ENCODE measurements around the gene C1orf159. TPM values are rescaled to one million over a fixed set of nuclear protein-coding genes. Genes with fewer than 3 reads are reported as not detected.

The C1orf159 gene
- total and polyA plus RNA-seq, 2 donors (not counting 1 experiment from before 2014, with no cell fraction given), result 23.0 to 25.6 TPM

DNA sequence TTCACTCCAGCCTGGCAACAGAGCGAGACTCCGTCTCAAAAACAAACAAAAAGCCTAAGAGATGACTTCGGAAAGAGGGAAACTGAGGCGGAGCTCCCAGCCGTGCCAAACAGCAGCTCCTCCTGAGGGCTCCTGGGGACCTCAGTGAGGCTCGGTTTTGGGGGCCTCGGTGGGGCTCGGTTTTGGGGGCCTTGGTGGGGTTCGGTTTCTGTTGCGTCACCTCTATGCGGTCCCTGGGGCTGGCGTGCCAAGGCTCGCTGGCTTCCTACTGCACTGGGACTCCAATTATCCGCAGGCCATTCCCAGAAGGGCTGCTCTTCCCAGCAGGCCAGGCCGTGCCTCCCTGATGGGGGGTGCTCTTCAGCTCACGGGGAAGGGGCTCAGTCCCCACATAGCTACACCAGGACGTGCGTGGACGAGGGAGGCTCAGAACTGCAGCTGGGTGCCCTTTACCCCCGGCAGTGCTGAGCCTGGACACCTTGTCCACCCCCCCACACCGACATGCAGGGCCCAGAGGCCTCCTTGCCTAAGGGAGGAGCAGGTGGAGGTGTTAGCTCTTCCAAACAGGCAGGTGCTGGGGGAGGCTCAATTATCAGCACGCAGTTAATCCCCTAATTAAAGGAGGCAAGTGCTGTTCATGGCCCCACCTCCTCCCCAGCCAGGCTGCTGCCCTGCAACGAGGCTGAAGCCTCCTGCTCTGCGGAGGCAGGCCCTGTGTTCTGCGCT is 5.1 kb upstream of the C1orf159 start:
- ChIA-PET POLR2A (interaction anchor here (1.5 to 2.5 kb wide), 6 partner anchors 16 to 170 kb away, joined by 4 to 27 read pairs (median 8); no protein-coding TSS in a partner anchor), CTCF (interaction anchor here (0.5 to 4.9 kb wide), 28 partner anchors 9 to 251 kb away, joined by 3 to 151 read pairs (median 5); partner anchors contain the start of genes TNFRSF18 and TTLL10)
- peaks cover 30 to 38% of the 10 kb centered on the region in 2 donors for H3K4me1 ChIP-seq (ENCODE audit: control insufficient read depth in 2 of 2, insufficient read depth in 2 of 2, low read length in 2 of 2)
- H3K4me3 ChIP-seq (ENCODE audit: control extremely low read depth in 1 of 5, extremely low read depth in 1 of 5, insufficient read depth in 1 of 5, low read depth in 2 of 5, low read length in 4 of 5), result no peak overlapping the region
- H3K79me2 ChIP-seq (ENCODE audit: control insufficient read depth, insufficient read depth, low read length), result no peaks in the 10 kb centered on the region
- no peak overlapping the region for H3K27ac ChIP-seq (ENCODE audit: low read length in 2 of 2)
- Mint-ChIP-seq H3K27me3 (peaks cover 9% of the 10 kb centered on the region), H3K9me3 (ENCODE audit: insufficient read depth) (no peaks in the 10 kb centered on the region), H3K27ac (no peak overlapping the region), H3K4me1 (peaks cover 24% of the 10 kb centered on the region), H3K4me3 (no peak overlapping the region)
- TF ChIP-seq, protein P1, sequence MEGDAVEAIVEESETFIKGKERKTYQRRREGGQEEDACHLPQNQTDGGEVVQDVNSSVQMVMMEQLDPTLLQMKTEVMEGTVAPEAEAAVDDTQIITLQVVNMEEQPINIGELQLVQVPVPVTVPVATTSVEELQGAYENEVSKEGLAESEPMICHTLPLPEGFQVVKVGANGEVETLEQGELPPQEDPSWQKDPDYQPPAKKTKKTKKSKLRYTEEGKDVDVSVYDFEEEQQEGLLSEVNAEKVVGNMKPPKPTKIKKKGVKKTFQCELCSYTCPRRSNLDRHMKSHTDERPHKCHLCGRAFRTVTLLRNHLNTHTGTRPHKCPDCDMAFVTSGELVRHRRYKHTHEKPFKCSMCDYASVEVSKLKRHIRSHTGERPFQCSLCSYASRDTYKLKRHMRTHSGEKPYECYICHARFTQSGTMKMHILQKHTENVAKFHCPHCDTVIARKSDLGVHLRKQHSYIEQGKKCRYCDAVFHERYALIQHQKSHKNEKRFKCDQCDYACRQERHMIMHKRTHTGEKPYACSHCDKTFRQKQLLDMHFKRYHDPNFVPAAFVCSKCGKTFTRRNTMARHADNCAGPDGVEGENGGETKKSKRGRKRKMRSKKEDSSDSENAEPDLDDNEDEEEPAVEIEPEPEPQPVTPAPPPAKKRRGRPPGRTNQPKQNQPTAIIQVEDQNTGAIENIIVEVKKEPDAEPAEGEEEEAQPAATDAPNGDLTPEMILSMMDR (IDR thresholded peaks at IDR 0.05), result no peak
- no peak for TF ChIP-seq EZH2 (IDR thresholded peaks at IDR 0.05; ENCODE audit: borderline replicate concordance, insufficient read depth, low read depth, low read length, poor library complexity, severe bottlenecking)
- H3K9me3 ChIP-seq (ENCODE audit: control extremely low read depth in 1 of 3, control insufficient read depth in 2 of 3, insufficient read depth in 1 of 3, low read length in 2 of 3), result peaks cover 0 to 17% (median 0%) of the 10 kb centered on the region in 3 donors
- no peak overlapping the region for H2AFZ ChIP-seq (ENCODE audit: insufficient read depth, low read depth, low read length, poor library complexity, severe bottlenecking)
- H3K36me3 ChIP-seq (replicated peaks in 1 of 2; ENCODE audit: control extremely low read depth in 1 of 2, control insufficient read depth in 1 of 2, extremely low read depth in 1 of 2, insufficient read depth in 2 of 2, low read length in 1 of 2), result no peaks in the 10 kb centered on the region
- no peaks in the 10 kb centered on the region for H4K20me1 ChIP-seq (ENCODE audit: control insufficient read depth, insufficient read depth, low read length, poor library complexity, severe bottlenecking)
- WGBS (ENCODE audit: insufficient coverage), result 90% methylated on average over 16 of the region's 25 CpGs
- peaks cover 0 to 31% (median 3%) of the 10 kb centered on the region in 4 experiments for H3K27me3 ChIP-seq (replicated peaks in 1 of 4; ENCODE audit: control extremely low read depth in 1 of 4, control insufficient read depth in 3 of 4, insufficient read depth in 4 of 4, low read length in 3 of 4)
- H3K4me2 ChIP-seq (replicated peaks; ENCODE audit: low read depth, low read length, poor library complexity, severe bottlenecking), result no peak overlapping the region
- intact Hi-C loops (cut with micrococcal nuclease), result loop anchor here (5.0 kb wide), 1 partner anchor 51 kb away; the partner anchor contains the start of gene TTLL10
- H3K9ac ChIP-seq (ENCODE audit: low read length), result no peak overlapping the region
- ATAC-seq (ENCODE audit: low read depth) (no peak), DNase-seq (peak; percentile 28)

DNA sequence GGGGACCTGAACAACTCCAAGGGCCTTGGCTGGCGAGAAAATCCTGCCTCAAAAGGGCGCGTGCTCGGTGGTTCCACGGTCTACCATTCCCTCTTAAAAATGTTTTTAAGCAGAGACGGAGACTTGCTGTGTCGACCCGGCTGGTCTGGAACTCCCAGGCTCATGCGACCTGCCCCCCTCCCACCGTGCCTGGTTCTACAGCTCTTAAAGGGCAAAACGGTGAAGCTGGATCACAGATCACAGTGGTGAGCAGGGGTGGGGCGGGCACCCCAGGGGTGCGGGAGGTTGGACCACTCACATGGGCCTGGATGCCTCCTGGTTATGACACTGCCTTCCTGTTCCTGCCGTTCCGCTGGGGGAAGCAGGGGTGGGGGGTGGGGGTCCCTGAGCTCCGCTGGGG is 4.2 kb upstream of the C1orf159 start:
- no peak overlapping the region for H3K27ac ChIP-seq (ENCODE audit: low read length in 2 of 2)
- H3K9me3 Mint-ChIP-seq (ENCODE audit: insufficient read depth), result no peaks in the 10 kb centered on the region
- no peak for ATAC-seq (ENCODE audit: low read depth)
- TF ChIP-seq EZH2 (IDR thresholded peaks at IDR 0.05; ENCODE audit: borderline replicate concordance, insufficient read depth, low read depth, low read length, poor library complexity, severe bottlenecking), result no peak
- TF ChIP-seq, protein P1 (IDR thresholded peaks at IDR 0.05), result no peak
- no peak overlapping the region for H3K27ac Mint-ChIP-seq
- no peak overlapping the region for H3K4me2 ChIP-seq (replicated peaks; ENCODE audit: low read depth, low read length, poor library complexity, severe bottlenecking)
- ChIA-PET POLR2A (interaction anchor here (0.6 kb wide), 1 partner anchor 98 kb away, joined by 4 read pairs; no protein-coding TSS in a partner anchor), CTCF (interaction anchor here (0.9 to 4.9 kb wide), 7 partner anchors 10 to 172 kb away, joined by 3 to 151 read pairs (median 11); partner anchors contain the start of genes B3GALT6, SDF4 and TTLL10)
- H3K36me3 ChIP-seq (replicated peaks in 1 of 2; ENCODE audit: control extremely low read depth in 1 of 2, control insufficient read depth in 1 of 2, extremely low read depth in 1 of 2, insufficient read depth in 2 of 2, low read length in 1 of 2), result no peaks in the 10 kb centered on the region
- H3K4me1 Mint-ChIP-seq, result peaks cover 27% of the 10 kb centered on the region
- no peaks in the 10 kb centered on the region for H4K20me1 ChIP-seq (ENCODE audit: control insufficient read depth, insufficient read depth, low read length, poor library complexity, severe bottlenecking)
- no peak overlapping the region for H3K9ac ChIP-seq (ENCODE audit: low read length)
- H3K27me3 ChIP-seq (replicated peaks in 1 of 4; ENCODE audit: control extremely low read depth in 1 of 4, control insufficient read depth in 3 of 4, insufficient read depth in 4 of 4, low read length in 3 of 4), result peaks cover 0 to 31% (median 3%) of the 10 kb centered on the region in 4 experiments
- no peak overlapping the region for H2AFZ ChIP-seq (ENCODE audit: insufficient read depth, low read depth, low read length, poor library complexity, severe bottlenecking)
- H3K27me3 Mint-ChIP-seq, result peaks cover 9% of the 10 kb centered on the region
- peaks cover 31 to 40% of the 10 kb centered on the region in 2 donors for H3K4me1 ChIP-seq (ENCODE audit: control insufficient read depth in 2 of 2, insufficient read depth in 2 of 2, low read length in 2 of 2)
- H3K4me3 ChIP-seq (ENCODE audit: control extremely low read depth in 1 of 5, extremely low read depth in 1 of 5, insufficient read depth in 1 of 5, low read depth in 2 of 5, low read length in 4 of 5), result no peak overlapping the region
- peaks cover under 1% of the 10 kb centered on the region for H3K79me2 ChIP-seq (ENCODE audit: control insufficient read depth, insufficient read depth, low read length)
- intact Hi-C loops (cut with micrococcal nuclease), result loop anchor here (5.0 kb wide), 1 partner anchor 52 kb away; the partner anchor contains the start of gene TTLL10
- WGBS (ENCODE audit: insufficient coverage), result 62% methylated on average over 13 of the region's 16 CpGs
- H3K4me3 Mint-ChIP-seq, result no peak overlapping the region
- peak; percentile 22 for DNase-seq
- H3K9me3 ChIP-seq (ENCODE audit: control extremely low read depth in 1 of 3, control insufficient read depth in 2 of 3, insufficient read depth in 1 of 3, low read length in 2 of 3), result peaks cover 0 to 17% (median 0%) of the 10 kb centered on the region in 3 donors
